ENCODE data around the gene MYH15.

The MYH15 gene

GRCh38 chr3:108409800-108410178 is 100.6 kb downstream of the MYH15 start:
- no peak for DNase-seq

GRCh38 chr3:108408883-108409799 is 101.3 kb downstream of the MYH15 start:
- no peak for DNase-seq

GRCh38 chr3:108407886-108408285 is 102.5 kb downstream of the MYH15 start:
- peak; percentile 67 for DNase-seq

- peak; percentile 25 for DNase-seq
These were observed 103.7 kb downstream of the MYH15 start for GRCh38 chr3:108406661-108407206.

- no peak for DNase-seq
These were observed 104.2 kb downstream of the MYH15 start for GRCh38 chr3:108406063-108406660.

- DNase-seq: no peak
These were observed 106.0 kb downstream of the MYH15 start for GRCh38 chr3:108404368-108404767.

- no peak for DNase-seq
These were observed 106.6 kb downstream of the MYH15 start for GRCh38 chr3:108403686-108404345.

- DNase-seq: no peak
These were observed 107.2 kb downstream of the MYH15 start for GRCh38 chr3:108403198-108403597.

GRCh38 chr3:108401836-108402235 is 108.6 kb downstream of the MYH15 start:
- DNase-seq: no peak

GRCh38 chr3:108398510-108398909 is 111.9 kb downstream of the MYH15 start:
- DNase-seq: no peak

GRCh38 chr3:108396336-108396735 is 114.1 kb downstream of the MYH15 start:
- DNase-seq: no peak

- DNase-seq: no peak
These were observed 115.8 kb downstream of the MYH15 start for GRCh38 chr3:108394563-108394962.

- DNase-seq: no peak
These were observed 116.4 kb downstream of the MYH15 start for GRCh38 chr3:108394016-108394415.

GRCh38 chr3:108393128-108393900 is 117.1 kb downstream of the MYH15 start:
- DNase-seq: no peak

GRCh38 chr3:108391917-108392593 is 118.3 kb downstream of the MYH15 start:
- DNase-seq: no peak

GRCh38 chr3:108389372-108389771 is 121.0 kb downstream of the MYH15 start:
- no peak for DNase-seq

GRCh38 chr3:108388136-108389132 is 122.0 kb downstream of the MYH15 start:
- DNase-seq: no peak

GRCh38 chr3:108387063-108387462 is 123.3 kb downstream of the MYH15 start:
- no peak for DNase-seq

GRCh38 chr3:108383306-108383705 is 127.1 kb downstream of the MYH15 start:
- no peak for DNase-seq

- no peak for DNase-seq
These were observed 128.8 kb downstream of the MYH15 start for GRCh38 chr3:108381529-108382140.
